Astrocyte (in vitro differentiated cells and primary cell): ENCODE results near the gene APOBEC4.
"Not testable (repeated sequence)": the region's sequence is repeated elsewhere in the genome, so short reads cannot be mapped to it uniquely, and the experiment has no call there.

Source experiments
- CTCF ChIP-seq: IDR thresholded peaks from 2 replicates; pipeline ENCODE4 v1.5.1; 2011; ENCODE audit warnings: low read depth, mild to moderate bottlenecking, inconsistent platforms, low read length, moderate library complexity; ENCODE audit not compliant: insufficient read depth
- EZH2 ChIP-seq: IDR thresholded peaks from 2 replicates; pipeline ENCODE4 v1.6.1; 2012; ENCODE audit warnings: mild to moderate bottlenecking, low read length, inconsistent platforms; ENCODE audit not compliant: insufficient read depth

GRCh38 chr1:183626236-183626635 is 26.9 kb downstream of the APOBEC4 start:
- TF ChIP-seq CTCF, EZH2: not testable (repeated sequence)
